ENCODE results near the gene NFE2L1. TPM values are rescaled to one million over a fixed set of nuclear protein-coding genes. Genes with fewer than 3 reads are reported as not detected.

NFE2L1 gene
- total RNA-seq, 1 donor from 2014 or later: 105 TPM

DNA sequence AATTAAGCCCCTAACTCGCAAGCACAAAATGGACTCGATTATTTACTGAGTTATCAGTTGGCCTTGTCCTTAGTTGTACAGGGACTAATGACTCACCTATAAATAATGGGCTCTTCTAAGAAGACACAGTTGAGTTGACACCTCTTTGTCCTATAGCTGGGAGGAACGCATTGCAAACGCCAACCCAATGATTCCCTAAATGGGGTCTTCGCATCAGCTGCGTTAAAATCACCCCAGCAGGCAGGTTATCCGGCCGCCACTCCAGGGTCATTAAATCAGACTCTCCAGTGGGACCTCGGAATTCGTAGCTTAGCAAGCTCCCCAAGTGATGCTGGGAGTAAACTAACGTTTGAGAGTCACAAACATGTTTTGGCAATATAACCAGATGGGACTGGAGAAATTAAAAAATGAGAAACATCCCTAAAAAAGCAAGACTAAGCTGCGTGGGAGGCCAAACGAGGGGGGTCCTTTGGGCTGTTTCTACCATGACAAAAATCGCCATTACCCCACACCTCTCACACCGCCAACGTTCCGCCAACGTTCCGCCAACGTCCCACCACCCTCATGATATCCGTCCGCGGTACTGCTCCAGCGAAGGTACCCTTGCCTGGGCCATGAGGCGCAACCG lies 932 bp upstream of the NFE2L1 start:
- no peak for DNase-seq (ENCODE audit: low read depth, low spot score)

DNA sequence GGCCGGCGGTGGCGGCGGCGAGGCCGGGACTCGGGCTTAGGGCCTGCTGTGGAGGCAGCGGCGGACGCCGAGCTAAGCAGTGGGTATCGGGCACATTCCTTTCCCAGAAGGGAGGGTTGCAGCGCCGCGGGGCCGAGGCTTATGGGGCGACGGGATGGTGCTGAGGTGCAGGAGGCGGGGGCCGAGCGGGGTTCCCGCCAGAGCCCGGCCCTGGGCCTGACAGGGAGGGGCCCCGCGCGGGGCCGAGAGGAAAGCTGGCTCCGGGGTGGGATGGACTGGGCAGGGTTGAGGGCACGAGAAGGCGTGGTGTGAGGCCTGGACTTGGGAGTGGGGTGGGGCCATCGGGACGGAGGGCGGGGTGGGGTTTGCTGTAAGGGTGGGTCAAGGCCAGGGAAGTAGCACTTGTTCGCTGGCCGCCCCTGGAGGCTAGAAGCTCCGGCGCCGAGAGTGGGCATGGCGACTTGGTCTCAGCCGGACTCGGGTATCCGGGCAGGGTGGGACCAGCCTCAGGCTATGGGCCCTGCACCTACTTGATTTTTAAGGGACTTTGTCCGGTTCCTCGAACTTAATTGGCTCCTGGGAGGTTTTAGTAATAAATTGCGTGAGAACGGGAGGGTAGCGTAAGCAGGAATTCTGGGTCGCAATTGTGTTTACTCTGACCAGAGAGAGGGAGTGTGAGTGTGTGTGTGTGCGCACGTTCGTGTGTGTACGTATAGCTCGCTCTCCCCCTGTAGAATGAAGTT lies 396 bp downstream of the NFE2L1 start:
- peak; percentile 81 for DNase-seq (ENCODE audit: low read depth, low spot score)

DNA sequence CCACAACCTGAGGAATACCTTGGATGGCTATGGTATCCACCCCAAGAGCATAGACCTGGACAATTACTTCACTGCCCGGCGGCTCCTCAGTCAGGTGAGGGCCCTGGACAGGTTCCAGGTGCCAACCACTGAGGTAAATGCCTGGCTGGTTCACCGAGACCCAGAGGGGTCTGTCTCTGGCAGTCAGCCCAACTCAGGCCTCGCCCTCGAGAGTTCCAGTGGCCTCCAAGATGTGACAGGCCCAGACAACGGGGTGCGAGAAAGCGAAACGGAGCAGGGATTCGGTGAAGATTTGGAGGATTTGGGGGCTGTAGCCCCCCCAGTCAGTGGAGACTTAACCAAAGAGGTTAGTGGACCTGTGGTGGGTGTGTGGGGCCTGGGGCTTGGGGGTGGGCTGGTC lies 3.1 kb downstream of the NFE2L1 start:
- DNase-seq (ENCODE audit: low read depth, low spot score): no peak

DNA sequence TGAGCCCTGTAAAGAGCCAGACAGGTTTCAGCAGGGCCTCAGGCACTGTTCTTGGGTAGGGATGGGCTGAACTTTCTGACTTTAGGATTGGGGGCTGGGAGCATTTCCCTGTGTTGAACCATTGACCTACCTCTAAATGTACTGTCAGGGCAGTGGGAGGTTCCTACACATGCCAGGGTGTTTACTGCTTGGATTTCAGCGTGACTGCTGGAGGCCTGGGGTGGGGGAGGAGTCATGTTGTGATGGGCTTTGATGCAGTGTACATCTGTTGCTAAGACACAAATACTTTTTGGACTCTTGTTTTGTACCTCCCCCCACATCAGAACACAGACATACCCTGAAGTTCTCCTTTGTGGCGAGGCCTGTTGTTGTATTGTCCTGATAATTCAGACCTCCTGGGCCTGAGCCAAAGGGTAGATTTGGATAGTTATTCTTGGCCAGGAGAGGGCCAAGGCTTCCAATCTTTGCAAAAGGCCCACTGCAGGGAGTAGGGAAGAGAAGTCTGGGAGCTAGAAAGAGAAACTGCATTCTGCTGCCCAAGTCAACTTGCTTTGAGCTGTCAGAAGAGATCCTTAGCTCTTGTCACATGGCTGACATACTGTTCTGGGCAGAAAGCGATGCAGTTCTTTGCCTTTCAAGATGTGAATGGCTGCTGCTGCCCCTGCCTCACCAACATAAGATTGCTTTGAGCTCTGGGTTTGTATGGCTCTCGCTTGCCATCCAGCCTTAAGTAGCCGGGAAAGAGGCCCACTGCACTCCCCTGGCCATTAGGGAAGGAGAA lies 3.7 kb downstream of the NFE2L1 start:
- DNase-seq (ENCODE audit: low read depth, low spot score): peak; percentile 83

DNA sequence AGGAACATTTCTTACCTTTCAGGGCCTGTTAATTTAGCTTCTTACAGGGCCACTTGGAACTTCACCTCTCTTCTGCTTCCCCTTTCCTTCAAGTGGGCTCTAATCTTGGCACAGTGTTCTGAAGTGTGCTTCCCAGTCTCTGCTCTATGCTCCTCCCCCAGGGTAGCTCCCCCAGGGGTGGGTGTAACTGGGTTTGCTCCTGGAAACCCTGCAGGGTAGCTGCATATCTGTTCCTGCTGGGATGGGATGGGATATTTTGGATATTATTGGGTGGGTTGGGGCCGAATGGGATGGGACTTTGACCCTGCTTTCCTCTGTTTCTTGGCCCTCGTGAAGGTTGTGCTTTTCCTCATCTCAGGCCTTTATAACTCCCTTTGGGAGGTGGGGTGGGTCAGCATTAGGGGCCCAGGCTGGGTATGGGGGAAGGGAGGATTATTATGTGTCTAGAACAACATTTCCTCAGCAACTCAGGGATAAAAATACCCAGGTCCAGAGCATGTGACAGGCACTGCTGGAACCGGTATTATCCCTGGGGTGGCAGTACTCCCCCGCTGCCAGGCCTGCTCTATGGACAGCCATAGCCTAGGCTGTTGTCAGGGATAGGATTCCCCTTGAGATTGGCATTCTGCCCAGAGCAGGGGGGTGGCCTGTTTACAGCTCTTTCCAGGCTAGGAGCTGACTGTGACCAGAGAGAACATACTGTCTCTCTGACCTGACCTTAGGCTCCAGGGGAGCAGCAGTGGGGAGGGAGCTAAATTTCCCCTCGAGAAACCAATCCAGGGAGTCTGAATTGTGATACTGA lies 5.0 kb downstream of the NFE2L1 start:
- DNase-seq (ENCODE audit: low read depth, low spot score): no peak

DNA sequence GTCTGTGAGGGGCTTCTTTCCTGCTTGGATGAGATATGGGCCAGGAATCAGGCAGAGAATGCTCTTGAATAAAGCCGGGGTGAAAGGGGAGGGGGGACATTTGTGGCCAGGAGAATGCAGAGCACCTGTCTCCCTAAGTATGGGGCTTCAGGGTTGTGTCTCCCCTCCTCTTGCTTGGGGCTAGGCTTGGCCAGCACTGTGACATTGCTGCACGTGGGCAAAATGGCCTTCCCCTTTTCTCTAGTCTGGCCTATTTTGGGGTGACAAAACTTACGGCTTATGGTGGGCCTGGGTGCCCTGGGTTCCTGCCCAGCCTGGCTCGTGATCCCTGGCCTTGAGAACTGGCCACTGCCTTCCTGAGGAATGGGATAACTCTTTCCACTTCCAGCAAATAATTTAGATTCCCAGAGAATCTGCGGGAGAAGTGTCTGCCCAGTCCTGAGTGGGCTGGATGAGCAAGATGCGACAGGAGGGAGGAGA lies 5.6 kb downstream of the NFE2L1 start:
- no peak for DNase-seq (ENCODE audit: low read depth, low spot score)

DNA sequence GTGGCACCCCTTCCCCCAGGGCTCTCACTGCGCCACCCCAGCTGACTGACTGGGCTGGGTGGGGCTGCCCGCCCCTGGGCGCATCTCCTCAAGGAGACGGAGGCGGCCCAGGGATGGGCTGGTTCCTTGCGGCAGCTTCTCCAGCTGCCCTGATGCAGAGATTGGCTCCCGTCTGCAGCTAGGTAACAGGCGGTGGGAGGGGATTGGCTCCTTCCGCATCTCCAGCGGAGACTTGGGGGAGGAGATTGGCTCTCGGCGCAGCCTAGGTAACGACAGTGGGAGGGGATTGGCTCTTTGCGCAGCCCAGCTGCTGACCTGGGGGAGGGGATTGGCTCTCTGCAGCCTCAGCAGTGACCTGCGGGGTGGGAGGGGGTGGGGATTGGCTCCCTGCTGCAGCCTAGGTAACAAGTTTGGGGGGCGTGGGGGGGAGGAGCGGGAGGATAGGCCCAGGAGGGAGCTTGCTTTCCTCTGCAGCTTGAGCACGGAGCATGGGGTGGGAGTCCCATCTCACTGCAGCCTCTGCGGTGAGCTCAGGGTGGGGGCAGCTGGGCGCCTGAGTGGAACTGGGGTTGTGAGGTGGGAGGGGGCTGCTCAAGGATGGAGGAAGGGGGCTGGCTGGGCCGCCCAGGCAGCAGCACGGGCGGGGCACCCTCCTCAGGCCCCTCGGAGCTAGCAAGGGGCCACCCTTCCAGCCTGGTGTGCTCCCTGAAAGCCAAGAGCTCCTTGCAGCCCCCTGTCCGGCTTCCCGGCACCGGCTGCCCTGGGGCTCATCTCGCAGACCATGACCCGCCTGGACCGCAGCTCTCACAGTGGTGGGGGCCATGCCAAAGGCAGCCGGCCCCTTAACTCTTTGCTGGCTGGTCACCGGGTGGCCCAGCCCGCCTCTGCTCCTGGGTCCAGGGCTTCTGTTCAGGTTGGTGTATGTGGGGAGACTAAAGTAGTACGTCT lies 6.4 kb downstream of the NFE2L1 start:
- no peak for DNase-seq (ENCODE audit: low read depth, low spot score)

DNA sequence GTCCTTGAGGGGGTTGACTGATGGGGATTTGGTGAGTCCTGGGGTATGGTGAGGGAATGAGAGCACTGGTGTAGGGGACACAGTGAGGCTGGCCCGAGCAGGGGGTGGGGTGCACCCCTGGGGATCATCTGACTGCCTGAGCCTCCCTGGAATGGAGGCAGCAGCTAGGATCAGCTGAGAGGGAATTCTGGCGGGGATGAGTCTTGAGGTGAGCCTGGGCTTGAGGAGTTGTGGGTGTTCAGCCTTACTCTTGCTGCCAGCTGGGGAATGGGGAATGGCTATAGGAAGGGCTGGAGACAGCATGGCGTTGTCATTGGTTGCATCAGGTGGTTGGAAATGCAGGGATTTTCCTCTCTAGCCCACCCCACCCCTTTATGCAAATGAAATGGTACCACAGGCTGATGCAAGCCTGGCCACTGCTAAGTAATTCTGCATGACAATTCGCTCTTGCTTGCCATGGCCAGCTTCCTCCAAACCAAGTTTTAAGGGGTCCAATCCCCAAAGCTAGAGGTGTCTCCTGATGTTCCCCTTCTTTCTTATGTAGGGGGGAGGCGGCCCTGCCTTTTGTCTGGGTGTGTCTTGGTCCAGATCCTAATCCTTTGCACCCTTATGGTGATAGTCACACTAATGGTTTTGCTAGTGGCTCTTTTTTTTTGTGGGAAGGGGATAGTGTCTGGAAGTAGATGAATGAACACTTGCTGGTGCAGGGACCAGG lies 7.5 kb downstream of the NFE2L1 start:
- DNase-seq (ENCODE audit: low read depth, low spot score): no peak

DNA sequence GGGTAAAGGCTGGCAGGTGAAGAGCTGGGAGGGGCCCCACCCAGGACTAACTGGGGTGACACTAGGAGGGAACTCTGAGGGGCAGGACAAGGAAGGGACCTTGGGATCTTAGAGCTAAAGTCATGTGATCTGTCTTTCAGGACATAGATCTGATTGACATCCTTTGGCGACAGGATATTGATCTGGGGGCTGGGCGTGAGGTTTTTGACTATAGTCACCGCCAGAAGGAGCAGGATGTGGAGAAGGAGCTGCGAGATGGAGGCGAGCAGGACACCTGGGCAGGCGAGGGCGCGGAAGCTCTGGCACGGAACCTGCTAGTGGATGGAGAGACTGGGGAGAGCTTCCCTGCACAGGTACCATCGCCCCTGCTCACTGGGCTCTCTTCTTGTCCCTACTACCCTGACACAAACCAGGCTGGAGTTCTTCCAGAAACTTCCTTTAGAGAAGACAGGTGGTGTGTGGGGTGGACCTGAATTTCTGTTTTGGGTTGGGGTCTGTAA lies 8.1 kb downstream of the NFE2L1 start:
- no peak for DNase-seq (ENCODE audit: low read depth, low spot score)

DNA sequence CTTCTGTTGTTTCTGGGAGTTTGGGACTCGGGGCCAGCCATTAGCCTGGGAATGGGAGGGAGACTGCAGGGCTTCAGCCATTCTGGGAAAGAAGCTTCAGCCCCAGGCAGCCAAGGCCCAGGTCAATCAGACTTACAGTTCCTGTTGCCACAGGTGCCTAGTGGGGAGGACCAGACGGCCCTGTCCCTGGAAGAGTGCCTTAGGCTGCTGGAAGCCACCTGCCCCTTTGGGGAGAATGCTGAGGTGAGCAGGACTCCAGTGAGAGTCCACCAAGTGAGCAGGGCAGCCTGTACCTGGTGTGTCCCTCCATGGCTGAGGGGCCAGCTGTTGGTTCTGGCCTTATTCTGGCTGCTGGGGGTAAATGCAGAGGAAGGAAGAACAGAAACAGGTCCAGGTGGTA lies 8.7 kb downstream of the NFE2L1 start:
- no peak for DNase-seq (ENCODE audit: low read depth, low spot score)

DNA sequence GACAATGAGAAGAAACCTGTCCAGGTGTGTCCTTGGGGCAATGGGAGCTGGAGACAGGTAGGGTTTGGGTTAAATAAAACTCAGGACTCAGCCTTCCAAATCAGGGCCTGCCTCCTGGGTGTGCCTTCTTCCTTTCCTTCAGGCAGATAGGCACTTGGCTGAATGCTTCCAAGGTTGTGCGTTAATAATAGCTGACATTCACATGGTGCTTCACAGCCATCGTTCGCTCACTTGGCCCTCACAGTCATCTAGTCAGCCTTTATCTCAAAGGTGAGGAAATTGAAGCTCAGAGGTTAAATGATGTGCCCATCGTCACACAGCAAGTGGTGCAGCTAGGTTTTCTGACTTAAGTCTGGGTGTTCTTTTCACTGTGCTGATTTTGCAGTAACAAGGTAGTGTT lies 9.5 kb downstream of the NFE2L1 start:
- DNase-seq (ENCODE audit: low read depth, low spot score): no peak

DNA sequence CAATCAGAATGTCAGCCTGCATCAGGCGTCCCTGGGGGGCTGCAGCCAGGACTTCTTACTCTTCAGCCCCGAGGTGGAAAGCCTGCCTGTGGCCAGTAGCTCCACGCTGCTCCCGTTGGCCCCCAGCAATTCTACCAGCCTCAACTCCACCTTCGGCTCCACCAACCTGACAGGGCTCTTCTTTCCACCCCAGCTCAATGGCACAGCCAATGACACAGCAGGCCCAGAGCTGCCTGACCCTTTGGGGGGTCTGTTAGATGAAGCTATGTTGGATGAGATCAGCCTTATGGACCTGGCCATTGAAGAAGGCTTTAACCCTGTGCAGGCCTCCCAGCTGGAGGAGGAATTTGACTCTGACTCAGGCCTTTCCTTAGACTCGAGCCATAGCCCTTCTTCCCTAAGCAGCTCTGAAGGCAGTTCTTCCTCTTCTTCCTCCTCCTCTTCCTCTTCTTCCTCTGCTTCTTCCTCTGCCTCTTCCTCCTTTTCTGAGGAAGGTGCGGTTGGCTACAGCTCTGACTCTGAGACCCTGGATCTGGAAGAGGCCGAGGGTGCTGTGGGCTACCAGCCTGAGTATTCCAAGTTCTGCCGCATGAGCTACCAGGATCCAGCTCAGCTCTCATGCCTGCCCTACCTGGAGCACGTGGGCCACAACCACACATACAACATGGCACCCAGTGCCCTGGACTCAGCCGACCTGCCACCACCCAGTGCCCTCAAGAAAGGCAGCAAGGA lies 10.4 kb downstream of the NFE2L1 start:
- DNase-seq (ENCODE audit: low read depth, low spot score): no peak

DNA sequence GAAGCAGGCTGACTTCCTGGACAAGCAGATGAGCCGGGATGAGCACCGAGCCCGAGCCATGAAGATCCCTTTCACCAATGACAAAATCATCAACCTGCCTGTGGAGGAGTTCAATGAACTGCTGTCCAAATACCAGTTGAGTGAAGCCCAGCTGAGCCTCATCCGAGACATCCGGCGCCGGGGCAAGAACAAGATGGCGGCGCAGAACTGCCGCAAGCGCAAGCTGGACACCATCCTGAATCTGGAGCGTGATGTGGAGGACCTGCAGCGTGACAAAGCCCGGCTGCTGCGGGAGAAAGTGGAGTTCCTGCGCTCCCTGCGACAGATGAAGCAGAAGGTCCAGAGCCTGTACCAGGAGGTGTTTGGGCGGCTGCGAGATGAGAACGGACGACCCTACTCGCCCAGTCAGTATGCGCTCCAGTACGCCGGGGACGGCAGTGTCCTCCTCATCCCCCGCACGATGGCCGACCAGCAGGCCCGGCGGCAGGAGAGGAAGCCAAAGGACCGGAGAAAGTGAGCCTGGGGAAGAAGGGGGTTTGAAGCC lies 11.0 kb downstream of the NFE2L1 start:
- DNase-seq (ENCODE audit: low read depth, low spot score): no peak

DNA sequence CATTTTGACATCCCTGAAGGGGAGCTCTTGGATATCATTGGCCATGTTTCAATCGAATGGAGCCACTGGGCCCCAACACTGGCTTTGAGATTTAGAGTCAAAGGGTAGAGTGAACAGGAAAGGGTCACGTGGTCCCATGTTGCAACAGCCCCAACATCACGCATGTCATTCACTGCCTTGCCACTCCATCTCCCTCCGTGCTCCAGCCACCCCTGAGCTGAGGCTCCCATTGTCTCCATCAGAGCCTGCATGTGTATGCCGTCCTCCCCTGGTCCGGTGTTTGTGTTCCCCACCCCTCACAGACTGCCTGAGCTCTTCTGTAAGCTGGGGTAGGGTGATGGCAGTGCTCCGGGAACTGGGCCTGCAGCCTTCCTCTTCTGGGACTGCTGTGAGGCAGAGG lies 12.1 kb downstream of the NFE2L1 start:
- no peak for DNase-seq (ENCODE audit: low read depth, low spot score)

DNA sequence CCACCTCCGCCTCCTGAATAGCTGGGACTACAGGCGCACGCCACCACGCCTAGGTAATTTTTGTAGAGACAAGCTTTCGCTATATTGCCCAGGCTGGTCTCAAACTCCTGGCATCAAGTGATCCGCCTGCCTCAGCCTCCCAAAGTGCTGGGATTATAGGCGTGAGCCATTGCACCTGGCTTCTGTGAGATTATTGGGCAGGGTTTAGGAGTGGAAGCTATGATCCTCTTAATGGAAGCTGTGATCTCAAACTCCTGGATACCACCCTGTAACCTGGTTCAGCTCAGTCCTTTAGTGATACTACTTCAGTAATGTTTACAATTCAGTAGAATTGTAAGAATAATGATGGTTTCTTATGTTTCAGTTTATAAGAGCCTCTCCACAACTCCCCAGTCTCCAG lies 14.1 kb downstream of the NFE2L1 start:
- no peak for DNase-seq (ENCODE audit: low read depth, low spot score)

DNA sequence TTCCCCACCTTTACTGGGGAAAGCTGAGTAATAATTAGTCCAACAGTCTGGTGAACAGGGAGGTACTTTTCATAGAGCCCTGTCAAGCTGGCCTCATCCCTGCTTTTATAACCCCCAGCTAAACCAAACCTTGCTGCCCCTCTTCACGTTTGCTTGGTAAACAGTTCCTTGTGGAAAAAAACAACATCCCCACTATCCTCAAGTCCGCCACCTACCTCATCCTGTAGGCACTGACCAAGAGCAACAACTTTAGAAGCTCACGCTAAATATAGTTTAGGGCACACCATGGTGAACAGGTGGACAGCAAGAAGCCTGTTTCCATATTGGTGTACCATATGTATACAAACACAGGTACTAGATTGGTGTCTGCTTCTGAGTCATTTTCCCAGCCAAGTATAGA lies 16.5 kb downstream of the NFE2L1 start:
- DNase-seq (ENCODE audit: low read depth, low spot score): no peak

DNA sequence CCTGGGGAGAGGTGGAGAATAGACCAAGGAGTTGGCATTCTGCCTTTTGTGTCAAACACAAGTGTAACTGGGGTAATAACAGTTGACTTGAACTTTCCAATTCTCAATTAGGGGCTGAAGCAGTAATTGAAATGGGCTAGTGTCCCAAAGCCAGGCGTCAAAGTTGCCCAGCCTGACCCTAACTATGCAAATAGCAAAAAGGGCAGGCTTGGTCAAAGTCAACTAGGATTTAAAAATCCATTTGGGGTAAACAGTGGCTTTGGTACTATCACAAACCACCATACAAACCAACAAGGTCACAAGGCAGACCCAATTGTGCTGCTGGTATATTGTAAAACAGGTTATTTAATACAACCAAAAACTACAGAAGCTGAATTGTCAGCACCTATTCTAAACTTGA lies 18.0 kb downstream of the NFE2L1 start:
- no peak for DNase-seq (ENCODE audit: low read depth, low spot score)

DNA sequence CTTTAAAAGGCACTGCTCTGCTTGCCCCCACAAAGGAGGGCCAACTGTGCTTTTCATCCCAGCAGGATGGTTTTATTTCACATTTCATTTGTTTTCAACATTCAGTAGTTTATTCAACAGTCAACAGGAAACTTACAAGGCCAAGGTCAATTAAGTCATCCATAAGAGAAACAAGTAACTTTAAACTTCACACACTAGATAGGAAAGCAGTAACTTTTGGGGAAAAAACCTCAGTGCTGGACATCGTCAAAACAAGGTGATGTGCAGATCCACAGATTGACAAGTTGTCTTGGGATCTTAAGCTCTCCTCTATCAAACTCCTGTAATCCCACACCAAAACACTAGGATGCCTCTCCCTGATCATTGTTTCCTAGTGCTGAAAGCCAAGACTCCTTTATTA lies 18.5 kb downstream of the NFE2L1 start:
- no peak for DNase-seq (ENCODE audit: low read depth, low spot score)

DNA sequence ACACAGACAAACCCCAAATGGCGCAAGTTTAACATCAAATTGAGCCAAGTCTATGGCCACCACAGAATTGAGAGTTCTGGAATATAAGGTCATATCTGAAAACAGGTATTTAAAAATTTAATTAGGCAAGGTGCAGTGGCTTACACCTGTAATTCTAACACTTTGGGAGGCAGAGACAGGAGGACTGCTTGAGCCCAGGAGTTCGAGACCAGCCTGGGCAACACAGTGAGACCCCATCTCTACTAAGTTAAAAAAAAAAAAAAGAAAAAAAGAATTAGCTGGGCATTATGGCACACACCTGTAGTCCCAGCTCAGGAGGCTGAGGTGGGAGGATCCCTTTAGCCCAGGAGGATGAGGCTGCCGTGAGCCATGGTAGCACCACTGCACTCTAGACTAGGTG lies 19.1 kb downstream of the NFE2L1 start:
- no peak for DNase-seq (ENCODE audit: low read depth, low spot score)
